ENCODE data around the gene APBB2. TPM values are rescaled to one million over a fixed set of nuclear protein-coding genes. Genes with fewer than 3 reads are reported as not detected.

Gene APBB2
- total RNA-seq, 2 donors from 2014 or later: 56.1 to 64.8 TPM

DNA sequence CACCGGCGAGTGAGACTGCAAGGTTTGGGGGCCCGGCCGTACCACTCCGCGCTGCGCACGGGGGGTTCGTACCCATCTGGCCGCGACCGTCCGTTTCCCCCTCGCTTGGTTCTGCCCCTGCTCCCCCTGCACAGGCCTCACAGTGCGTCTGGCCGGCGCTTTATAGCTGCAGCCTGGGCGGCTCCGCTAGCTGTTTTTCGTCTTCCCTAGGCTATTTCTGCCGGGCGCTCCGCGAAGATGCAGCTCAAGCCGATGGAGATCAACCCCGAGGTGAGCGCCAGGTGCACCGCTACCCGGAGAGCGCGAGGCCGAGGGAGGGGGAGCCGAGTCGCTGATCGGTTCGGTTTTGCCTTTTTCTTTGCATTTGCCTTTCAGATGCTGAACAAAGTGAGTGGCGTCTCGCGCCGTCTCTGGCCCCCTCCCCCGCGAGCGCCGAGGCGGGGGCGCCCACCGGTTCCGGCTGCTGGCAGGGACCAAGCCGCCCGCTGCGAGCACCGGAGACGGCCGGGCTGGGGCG, 42.5 kb upstream of the APBB2 start, which contains the start of gene UCHL1:
TSS of gene UCHL1 (plus strand) at position 189 of the 517 bp plus-strand sequence. CDS start at position 238, 49 bp downstream.
- H3K9me3 ChIP-seq (ENCODE audit: control insufficient read depth, low read length): peaks cover 6% of the 10 kb centered on the region
- Mint-ChIP-seq H3K27ac (peak within 1 kb of the TSS; percentile 90), H3K4me1 (peaks cover 21% of the 10 kb centered on the region), H3K9me3 (peaks cover 10% of the 10 kb centered on the region), H3K36me3 (ENCODE audit: low read depth) (peaks cover 21% of the 10 kb centered on the region), H3K27me3 (ENCODE audit: insufficient read depth) (peaks cover 9% of the 10 kb centered on the region), H3K4me3 (peak within 1 kb of the TSS; percentile 74)
- TF ChIP-seq, protein P1, sequence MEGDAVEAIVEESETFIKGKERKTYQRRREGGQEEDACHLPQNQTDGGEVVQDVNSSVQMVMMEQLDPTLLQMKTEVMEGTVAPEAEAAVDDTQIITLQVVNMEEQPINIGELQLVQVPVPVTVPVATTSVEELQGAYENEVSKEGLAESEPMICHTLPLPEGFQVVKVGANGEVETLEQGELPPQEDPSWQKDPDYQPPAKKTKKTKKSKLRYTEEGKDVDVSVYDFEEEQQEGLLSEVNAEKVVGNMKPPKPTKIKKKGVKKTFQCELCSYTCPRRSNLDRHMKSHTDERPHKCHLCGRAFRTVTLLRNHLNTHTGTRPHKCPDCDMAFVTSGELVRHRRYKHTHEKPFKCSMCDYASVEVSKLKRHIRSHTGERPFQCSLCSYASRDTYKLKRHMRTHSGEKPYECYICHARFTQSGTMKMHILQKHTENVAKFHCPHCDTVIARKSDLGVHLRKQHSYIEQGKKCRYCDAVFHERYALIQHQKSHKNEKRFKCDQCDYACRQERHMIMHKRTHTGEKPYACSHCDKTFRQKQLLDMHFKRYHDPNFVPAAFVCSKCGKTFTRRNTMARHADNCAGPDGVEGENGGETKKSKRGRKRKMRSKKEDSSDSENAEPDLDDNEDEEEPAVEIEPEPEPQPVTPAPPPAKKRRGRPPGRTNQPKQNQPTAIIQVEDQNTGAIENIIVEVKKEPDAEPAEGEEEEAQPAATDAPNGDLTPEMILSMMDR (conservative IDR thresholded peaks at IDR 0.05): no peak
- 0% methylated on average over 7 to 55 of the region's 55 CpGs for WGBS, 2 experiments (ENCODE audit: insufficient coverage in 1 of 2, insufficient read length in 1 of 2)
- peak within 1 kb of the TSS; percentile 74 for H3K27ac ChIP-seq (ENCODE audit: low read depth, low read length)
- peak; percentile 98 for DNase-seq
- peak within 1 kb of the TSS; percentile 76 for H3K9ac ChIP-seq (ENCODE audit: extremely low read depth, low read length, poor library complexity, severe bottlenecking)
- peaks cover 5% of the 10 kb centered on the region for H3K4me1 ChIP-seq (ENCODE audit: control insufficient read depth, insufficient read depth, low read length)
- peaks cover 10% of the 10 kb centered on the region for H3K27me3 ChIP-seq (ENCODE audit: control insufficient read depth, insufficient read depth, low read length, poor library complexity, severe bottlenecking)
- peaks cover 29% of the 10 kb centered on the region for H3K36me3 ChIP-seq (ENCODE audit: control insufficient read depth, insufficient read depth, low read length)
- H3K4me3 ChIP-seq (ENCODE audit: low read length): peak within 1 kb of the TSS; percentile 86

DNA sequence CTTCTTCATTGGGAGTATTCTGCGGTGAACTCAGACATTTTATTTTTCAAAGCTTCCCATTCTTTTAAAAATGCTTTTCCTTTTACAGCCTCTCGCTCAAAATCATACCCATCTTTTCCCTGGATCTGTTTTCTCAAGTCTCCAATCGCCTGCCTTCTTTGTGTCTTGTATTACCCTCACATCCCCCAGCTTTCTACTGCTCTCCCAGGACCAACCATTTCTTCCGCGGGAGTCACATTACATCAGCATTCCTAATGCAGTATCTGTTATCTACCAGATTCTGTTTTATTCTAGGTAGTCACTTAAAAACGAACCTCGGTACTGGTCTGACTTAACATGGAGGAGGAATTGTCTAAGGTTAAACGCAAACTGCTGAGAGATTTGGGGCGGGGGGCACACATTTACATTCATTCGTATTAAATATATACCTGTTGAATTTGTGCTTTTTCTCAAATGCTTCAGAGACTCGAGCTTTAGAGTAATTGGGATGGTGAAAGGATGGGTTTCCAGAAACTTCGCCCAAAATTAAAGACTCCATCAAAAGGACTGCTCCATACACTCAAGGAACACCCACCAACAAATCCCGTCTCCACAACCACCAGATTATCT, 41.9 kb upstream of the APBB2 start:
- TF ChIP-seq, protein P1 (conservative IDR thresholded peaks at IDR 0.05): no peak
- peak; percentile 72 for DNase-seq

DNA sequence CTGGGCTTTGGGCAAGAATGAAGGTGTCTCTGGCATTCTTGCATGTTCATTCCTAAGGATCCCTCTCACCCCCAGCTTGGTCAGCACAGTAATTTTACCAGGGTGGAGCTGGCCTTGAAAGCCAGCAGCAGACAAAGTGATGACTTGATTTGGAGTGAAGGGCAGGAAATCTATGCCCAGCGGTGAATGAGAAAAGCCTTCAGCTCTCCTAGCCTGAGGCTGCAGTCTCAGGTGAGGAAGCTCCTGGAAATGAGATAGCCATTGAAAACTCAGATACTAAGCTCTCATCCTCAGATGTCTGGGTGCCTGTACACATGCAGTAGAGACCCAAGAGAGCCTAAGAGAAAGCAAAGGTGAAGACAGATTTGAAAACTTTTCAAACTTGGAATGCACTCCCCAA, 31.6 kb upstream of the APBB2 start:
- H3K4me1 ChIP-seq (ENCODE audit: control insufficient read depth, insufficient read depth, low read length): no peaks in the 10 kb centered on the region
- no peak overlapping the region for H3K27ac ChIP-seq (ENCODE audit: low read depth, low read length)
- H3K27me3 ChIP-seq (ENCODE audit: control insufficient read depth, insufficient read depth, low read length, poor library complexity, severe bottlenecking): no peaks in the 10 kb centered on the region
- no peaks in the 10 kb centered on the region for H3K9me3 Mint-ChIP-seq
- WGBS, 2 experiments (ENCODE audit: insufficient coverage in 1 of 2, insufficient read length in 1 of 2): 79% methylated on average over 1 of the region's 1 CpG; no CpG with 5 or more reads in 1 of the 2 experiments
- H3K9me3 ChIP-seq (ENCODE audit: control insufficient read depth, low read length): no peaks in the 10 kb centered on the region
- no peak overlapping the region for H3K4me3 Mint-ChIP-seq
- H3K4me1 Mint-ChIP-seq: peaks cover 5% of the 10 kb centered on the region
- no peak for DNase-seq
- TF ChIP-seq, protein P1 (conservative IDR thresholded peaks at IDR 0.05): no peak
- no peak overlapping the region for H3K27ac Mint-ChIP-seq
- no peak overlapping the region for H3K4me3 ChIP-seq (ENCODE audit: low read length)
- no peaks in the 10 kb centered on the region for H3K36me3 ChIP-seq (ENCODE audit: control insufficient read depth, insufficient read depth, low read length)
- H3K36me3 Mint-ChIP-seq (ENCODE audit: low read depth): no peaks in the 10 kb centered on the region
- H3K27me3 Mint-ChIP-seq (ENCODE audit: insufficient read depth): peaks cover 3% of the 10 kb centered on the region
- no peak overlapping the region for H3K9ac ChIP-seq (ENCODE audit: extremely low read depth, low read length, poor library complexity, severe bottlenecking)

More for the DNA sequence above, 41.9 kb upstream of the APBB2 start:
- Histone ChIP-seq H3K36me3 (ENCODE audit: control insufficient read depth, insufficient read depth, low read length) (peaks cover 23% of the 10 kb centered on the region), H3K27me3 (ENCODE audit: control insufficient read depth, insufficient read depth, low read length, poor library complexity, severe bottlenecking) (peaks cover 10% of the 10 kb centered on the region), H3K9me3 (ENCODE audit: control insufficient read depth, low read length) (peaks cover 6% of the 10 kb centered on the region), H3K4me3 (ENCODE audit: low read length) (peak overlapping the region; percentile 86), H3K27ac (ENCODE audit: low read depth, low read length) (peak overlapping the region; percentile 72), H3K9ac (ENCODE audit: extremely low read depth, low read length, poor library complexity, severe bottlenecking) (peak overlapping the region; percentile 76), H3K4me1 (ENCODE audit: control insufficient read depth, insufficient read depth, low read length) (peaks cover 5% of the 10 kb centered on the region)
- 3 to 13% methylated on average over 4 to 11 of the region's 13 CpGs for WGBS, 2 experiments (ENCODE audit: insufficient coverage in 1 of 2, insufficient read length in 1 of 2)
- peak overlapping the region; percentile 11 for H3K27ac Mint-ChIP-seq
- H3K36me3 Mint-ChIP-seq (ENCODE audit: low read depth): peaks cover 15% of the 10 kb centered on the region
- H3K27me3 Mint-ChIP-seq (ENCODE audit: insufficient read depth): peaks cover 9% of the 10 kb centered on the region
- H3K4me3 Mint-ChIP-seq: peak overlapping the region; percentile 74
- H3K9me3 Mint-ChIP-seq: peaks cover 10% of the 10 kb centered on the region
- H3K4me1 Mint-ChIP-seq: peaks cover 21% of the 10 kb centered on the region

Data from endodermal cell (in vitro differentiated cells).